NK-92 (cell line): Measurements from ENCODE around the gene TLR3.
"Not testable (repeated sequence)": the region's sequence is repeated elsewhere in the genome, so short reads cannot be mapped to it uniquely, and the experiment has no call there.

ENCODE experiments used
- DNase-seq: peaks from one replicate; lab custom pipeline; 2025; ENCODE audit not compliant: unreplicated experiment; lab: John Stamatoyannopoulos, UW

Gene TLR3

GRCh38 chr4:186068581-186069348, at the start of gene TLR3:
Gene TLR3 (plus strand): TSS chr4:186069156. CDS start chr4:186076620, 7,464 bp downstream.
- DNase-seq = no peak

- DNase-seq = no peak
These were observed 49.7 kb upstream of the TLR3 start for GRCh38 chr4:186019269-186019668.

DNA sequence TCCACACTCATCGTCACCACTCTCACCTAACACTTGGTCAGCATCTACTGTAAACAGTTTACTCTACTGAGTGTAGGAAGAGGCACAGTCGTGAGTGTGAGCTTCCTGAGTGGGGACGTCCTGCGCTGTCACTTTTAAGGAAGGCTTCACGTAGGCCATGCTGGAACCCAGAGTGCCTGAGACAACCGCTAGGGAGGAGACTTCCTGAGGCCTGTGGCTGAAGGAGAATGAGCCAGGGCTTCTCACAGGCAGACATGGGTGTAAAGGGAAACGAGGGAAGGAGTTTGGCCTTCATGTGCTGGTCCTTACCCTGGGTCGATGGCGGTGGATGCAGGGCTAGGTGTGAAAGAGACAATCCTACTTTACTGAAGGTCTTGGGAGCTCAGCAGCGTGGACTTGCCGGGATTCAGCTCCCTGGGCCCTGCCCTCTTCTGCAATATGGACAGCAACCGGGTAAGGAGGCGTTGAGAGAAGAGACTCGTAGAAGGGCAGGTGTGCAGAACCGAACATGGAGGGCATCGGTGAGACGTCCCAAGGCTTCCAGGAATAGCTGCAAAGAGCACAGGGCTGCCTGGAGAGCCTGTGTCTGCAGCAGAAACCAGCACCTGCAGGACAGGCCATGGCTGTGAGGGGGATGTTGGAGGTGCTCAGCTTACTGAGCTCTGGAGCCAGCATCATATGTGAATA, 48.7 kb upstream of the TLR3 start:
- DNase-seq = no peak

GRCh38 chr4:186020793-186021407, 48.1 kb upstream of the TLR3 start:
- DNase-seq = no peak

- DNase-seq = no peak
These were observed 47.3 kb upstream of the TLR3 start for GRCh38 chr4:186021461-186022167.

DNA sequence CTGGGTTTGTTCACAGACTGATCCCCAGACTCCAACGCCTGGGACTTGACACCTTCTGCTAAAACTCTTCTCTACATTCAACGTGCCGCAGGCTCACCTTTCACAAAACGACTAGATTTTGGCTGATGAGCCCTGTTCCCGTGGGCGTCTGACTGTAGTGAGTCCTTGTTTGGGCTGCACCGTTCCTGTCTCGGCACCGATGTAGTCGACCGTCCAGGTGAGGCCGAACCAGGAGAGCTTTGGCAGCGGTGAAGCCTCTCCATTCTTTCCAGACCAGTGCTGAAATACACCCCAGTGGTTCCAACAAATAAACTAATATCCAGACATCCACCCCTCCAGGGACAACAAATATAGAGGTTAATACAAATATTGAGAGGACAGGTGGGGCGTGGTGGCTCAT, 45.0 kb upstream of the TLR3 start:
- no peak for DNase-seq

- DNase-seq = no peak
These were observed 44.1 kb upstream of the TLR3 start for GRCh38 chr4:186024637-186025407.

DNA sequence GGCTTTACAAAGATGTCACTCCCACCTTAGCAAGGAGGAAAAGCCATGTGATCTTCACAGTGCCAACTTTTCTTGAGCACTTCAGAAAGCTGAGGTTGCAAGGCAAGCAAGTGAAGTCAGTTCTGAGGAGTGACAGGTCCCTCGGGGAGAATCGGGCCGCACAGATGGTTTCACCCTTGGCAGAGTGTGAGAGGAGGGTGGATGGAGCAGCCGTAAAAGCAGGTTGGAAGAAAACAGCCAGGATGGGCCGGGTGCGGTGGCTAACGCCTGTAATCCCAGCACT, 43.6 kb upstream of the TLR3 start:
- DNase-seq = no peak

DNA sequence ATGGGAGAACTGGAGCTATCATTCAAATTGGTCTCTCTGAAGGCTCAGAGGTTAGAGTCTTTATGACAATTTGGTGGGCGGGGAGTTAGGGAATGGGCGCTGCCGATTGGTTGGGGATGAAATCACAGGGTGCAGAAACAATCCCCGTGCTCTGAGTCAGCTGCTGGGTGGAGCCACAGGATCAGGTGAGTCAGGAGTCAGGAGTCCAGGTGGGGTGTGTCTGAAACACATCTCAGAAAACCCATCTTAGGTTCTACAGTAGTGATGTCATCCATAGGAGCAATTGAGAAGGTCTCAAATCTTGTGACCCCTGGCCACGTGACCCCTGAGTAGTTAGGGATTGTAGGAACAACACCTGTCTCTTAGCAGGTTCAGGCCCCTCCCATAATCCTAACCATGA, 41.6 kb upstream of the TLR3 start:
- no peak for DNase-seq

GRCh38 chr4:186029571-186030398, 39.2 kb upstream of the TLR3 start:
- DNase-seq = no peak

GRCh38 chr4:186030399-186030775, 38.6 kb upstream of the TLR3 start:
- no peak for DNase-seq

DNA sequence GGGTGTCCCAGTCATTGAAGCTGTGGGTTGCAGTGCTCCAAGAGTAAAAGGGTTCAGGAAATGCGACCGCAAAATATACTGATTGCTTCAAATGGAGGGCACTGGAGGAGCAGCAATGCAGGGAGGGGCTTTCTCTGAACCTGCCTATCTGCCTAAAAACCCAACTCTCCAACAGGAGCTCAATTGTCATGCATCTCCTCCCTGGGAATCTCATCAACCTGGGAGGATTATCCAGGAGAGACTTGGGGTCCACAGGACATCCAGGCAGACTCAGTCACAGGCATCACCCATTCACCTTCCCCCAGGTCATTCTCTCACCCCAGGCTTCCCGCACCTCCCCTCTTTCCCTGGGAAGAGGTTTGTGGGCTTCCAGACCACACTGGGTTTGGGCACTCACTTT, 38.2 kb upstream of the TLR3 start:
- no peak for DNase-seq

- DNase-seq = no peak
These were observed 36.7 kb upstream of the TLR3 start for GRCh38 chr4:186032259-186032658.

GRCh38 chr4:186033027-186033426, 35.9 kb upstream of the TLR3 start:
- DNase-seq = no peak

DNA sequence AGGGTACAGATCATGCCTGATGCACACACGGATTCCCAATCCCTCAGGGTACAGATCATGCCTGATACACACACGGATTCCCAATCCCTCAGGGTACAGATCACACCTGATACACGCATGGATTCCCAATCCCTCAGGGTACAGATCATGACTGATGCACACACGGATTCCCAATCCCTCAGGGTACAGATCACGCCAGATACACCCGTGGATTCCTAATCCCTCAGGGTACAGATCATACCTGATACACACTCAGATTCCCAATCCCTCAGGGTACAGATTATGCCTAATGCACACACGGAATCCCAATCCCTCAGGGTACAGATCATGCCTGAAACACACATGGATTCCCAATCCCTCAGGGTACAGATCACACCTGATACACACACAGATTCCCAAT, 34.3 kb upstream of the TLR3 start:
- not testable (repeated sequence) for DNase-seq

DNA sequence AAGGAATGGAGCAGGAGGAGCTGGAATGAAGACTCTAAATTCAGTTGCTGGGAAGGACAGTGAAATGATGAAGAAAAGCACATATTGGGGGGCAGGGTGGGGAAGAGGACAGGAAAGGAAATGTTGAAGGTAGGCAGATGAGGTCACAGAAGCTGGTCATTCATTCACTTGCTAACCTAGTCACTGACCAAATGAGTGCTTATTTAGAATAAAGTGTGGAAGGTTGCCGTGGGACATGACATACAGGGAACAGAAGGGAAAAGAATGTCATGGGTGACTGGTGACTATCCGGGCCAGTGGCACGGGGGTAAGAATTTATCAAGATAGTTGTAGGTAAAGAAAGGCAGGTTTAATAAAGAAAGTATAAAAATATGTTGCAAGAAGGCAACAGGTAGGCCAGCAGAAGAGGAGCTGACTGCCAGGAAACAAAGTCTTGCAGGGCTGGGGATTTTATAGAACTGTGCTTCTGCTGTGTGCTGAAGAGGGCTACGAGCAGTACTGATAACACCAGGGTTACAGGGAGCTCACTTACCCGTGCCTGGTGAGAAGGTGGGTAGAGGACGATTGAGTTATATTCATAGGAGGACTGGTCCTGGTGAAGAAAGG, 31.9 kb upstream of the TLR3 start:
- DNase-seq = no peak

- no peak for DNase-seq
These were observed 31.0 kb upstream of the TLR3 start for GRCh38 chr4:186037692-186038658.

- DNase-seq = no peak
These were observed 29.3 kb upstream of the TLR3 start for GRCh38 chr4:186039697-186040096.

DNA sequence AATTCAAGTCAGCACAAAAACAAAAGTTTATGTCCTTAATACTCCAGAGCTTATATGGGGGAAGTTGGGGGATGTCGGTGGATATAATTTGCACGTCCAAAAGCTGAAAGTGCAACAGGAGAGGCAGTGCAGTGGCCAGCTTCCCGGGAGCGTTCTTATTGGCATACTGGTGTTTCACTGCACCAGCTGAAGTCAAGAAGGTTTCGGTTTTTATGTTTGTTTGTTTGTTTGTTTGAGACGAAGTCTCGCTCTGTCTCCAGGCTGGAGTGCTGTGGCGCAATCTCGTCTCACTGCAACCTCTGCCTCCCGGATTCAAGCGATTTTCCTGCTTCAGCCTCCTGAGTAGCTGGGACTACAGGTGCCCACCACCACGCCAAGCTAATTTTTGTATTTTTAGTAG, 28.6 kb upstream of the TLR3 start:
- DNase-seq = no peak
